Motor neuron (in vitro differentiated cells): ENCODE results near the gene ADAMTS9. TPM values are rescaled to one million over a fixed set of nuclear protein-coding genes. Genes with fewer than 3 reads are reported as not detected.
"Not testable (repeated sequence)": the region's sequence is repeated elsewhere in the genome, so short reads cannot be mapped to it uniquely, and the experiment has no call there.

Experiments used
- ATAC-seq, 8 experiments: fragments of 200-7000 bp; cut with Tn5 transposase; replicated peaks in 6 of 8; 2 replicates each; pipeline ENCODE4 v1.8.0; 2021; ENCODE audit warnings: mild to moderate bottlenecking in 8 of 8, moderate library complexity in 8 of 8
- H3K27ac ChIP-seq, 2 donors: fragments of 250-450 bp; sonication (Bioruptor Pico); 2 replicates each; pipeline ENCODE4 v1.9.0; 2021; ENCODE audit warnings: antibody characterized with exemption in 2 of 2, mild to moderate bottlenecking in 2 of 2, moderate library complexity in 1 of 2
- H3K4me1 ChIP-seq, 2 donors: fragments of 250-450 bp; sonication (Bioruptor Pico); replicated peaks in 1 of 2; 2 replicates each; pipeline ENCODE4 v1.6.1; 2021; ENCODE audit warnings: antibody characterized with exemption in 2 of 2, mild to moderate bottlenecking in 2 of 2, moderate library complexity in 1 of 2
- H3K4me3 ChIP-seq, 5 donors: fragments of 250-450 bp; sonication (Bioruptor Pico); 2 replicates each; pipeline ENCODE4 v1.9.0; 2021; ENCODE audit warnings: antibody characterized with exemption in 5 of 5, mild to moderate bottlenecking in 5 of 5, moderate library complexity in 4 of 5
- WGBS, 10 experiments: fragments of 450-650 bp; shearing (Covaris generic); methylation state at CpG; one replicate each; pipeline ENCODE4 v1.0.0; 2022; 5-methylcytosine and 5-hydroxymethylcytosine counted together
- in situ Hi-C, 9 experiments: fragments of 400-800 bp; cut with MboI; loops; one replicate each; pipeline ENCODE4 v1.15.0; 2021; ENCODE audit warnings: low sequenced_read_pairs in 9 of 9, low pct_unique_long_range_greater_than_20kb in 2 of 9; ENCODE audit not compliant: unreplicated experiment in 9 of 9
- total RNA-seq, 8 experiments: library from RNA; unstranded; fragments of 300-600 nt; gene quantifications; 2 replicates each; pipeline versions ENCODE4 v1.2.3 to v1.2.4, GENCODE V29; 2022

The ADAMTS9 gene
- total RNA-seq, 8 experiments from 2014 or later, result 7.6 to 70.6 (median 10.7) TPM

DNA sequence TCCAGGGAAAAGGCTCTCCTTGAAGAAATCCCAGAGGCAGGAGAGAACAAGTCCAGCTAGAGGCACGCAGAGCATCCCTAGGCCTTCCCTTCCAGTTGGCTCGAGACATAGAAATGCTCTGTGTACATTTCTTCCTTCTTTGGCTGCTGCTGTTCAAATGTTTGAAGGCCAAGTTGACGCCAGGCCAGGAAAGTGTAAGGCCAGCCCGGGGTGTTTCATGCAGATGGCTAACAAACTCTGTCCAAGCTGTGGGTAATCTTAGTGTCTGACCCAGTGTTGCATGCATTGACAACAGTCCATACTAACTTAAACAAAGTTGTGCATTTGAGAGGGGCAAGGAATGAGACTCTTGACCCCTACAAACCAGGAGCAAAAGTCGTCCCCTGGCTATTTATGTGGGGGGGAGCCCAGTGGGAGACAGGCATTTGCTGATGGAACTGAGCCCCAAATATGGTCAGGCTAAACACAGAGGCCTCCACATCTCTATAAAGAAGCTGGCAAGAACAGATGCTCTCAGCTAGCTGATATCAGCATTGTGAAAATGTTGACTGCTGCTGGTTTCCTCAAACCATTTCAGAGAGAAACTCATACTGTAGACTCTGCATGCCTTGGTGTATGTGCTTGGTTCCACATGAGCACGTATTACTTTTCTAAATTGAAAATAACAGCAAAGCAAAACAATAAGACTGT is 139.5 kb downstream of the ADAMTS9 start:
- in situ Hi-C loops, result loop anchor here in 6 of 9 experiments (25.0 kb wide), 5 partner anchors 689 to 1639 kb away; no protein-coding TSS in a partner anchor
- 0 to 100% (median 68%) methylated on average over 1 to 4 of the region's 6 CpGs for WGBS, 10 experiments
- no peak overlapping the region for H3K27ac ChIP-seq
- ATAC-seq, result peak in 1 of 8 experiments; percentile 91
- no peak overlapping the region for H3K4me3 ChIP-seq
- peaks cover 8 to 10% of the 10 kb centered on the region in 2 donors for H3K4me1 ChIP-seq

- in situ Hi-C loops, result loop anchor here in 6 of 9 experiments (25.0 kb wide), 5 partner anchors 690 to 1640 kb away; no protein-coding TSS in a partner anchor
- ATAC-seq, result peak in 4 of 8 experiments; percentile 55 to 88 (median 82)
- H3K4me3 ChIP-seq, result no peak overlapping the region
- WGBS, 10 experiments, result 0 to 90% (median 41%) methylated on average over 1 to 4 of the region's 8 CpGs; no CpG with 5 or more reads in 4 of the 10 experiments
- H3K4me1 ChIP-seq, result peaks cover 8 to 10% of the 10 kb centered on the region in 2 donors
- H3K27ac ChIP-seq, result peak overlapping the region in 1 of 2 donors; percentile 47
Observed at GRCh38 chr3:64546856-64547255, 140.9 kb downstream of the ADAMTS9 start.

DNA sequence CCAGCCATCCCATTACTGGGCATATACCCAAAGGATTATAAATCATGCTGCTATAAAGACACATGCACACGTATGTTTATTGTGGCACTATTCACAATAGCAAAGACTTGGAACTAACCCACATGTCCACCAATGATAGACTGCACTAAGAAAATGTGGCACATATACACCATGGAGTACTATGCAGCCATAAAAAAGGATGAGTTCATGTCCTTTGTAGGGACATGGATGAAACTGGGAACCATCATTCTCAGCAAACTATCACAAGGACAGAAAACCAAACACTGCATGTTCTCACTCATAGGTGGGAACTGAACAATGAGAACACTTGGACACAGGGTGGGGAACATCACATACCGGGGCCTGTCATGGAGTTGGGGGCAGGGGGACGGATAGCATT is 142.6 kb downstream of the ADAMTS9 start:
- not testable (repeated sequence) for ATAC-seq, H3K27ac ChIP-seq, H3K4me3 ChIP-seq
- H3K4me1 ChIP-seq, result peaks cover 17 to 18% of the 10 kb centered on the region in 2 donors
- WGBS, 10 experiments, result 90 to 100% methylated on average over 2 of the region's 3 CpGs; no CpG with 5 or more reads in 8 of the 10 experiments
- in situ Hi-C loops, result loop anchor here in 6 of 9 experiments (25.0 kb wide), 5 partner anchors 692 to 1642 kb away; no protein-coding TSS in a partner anchor

DNA sequence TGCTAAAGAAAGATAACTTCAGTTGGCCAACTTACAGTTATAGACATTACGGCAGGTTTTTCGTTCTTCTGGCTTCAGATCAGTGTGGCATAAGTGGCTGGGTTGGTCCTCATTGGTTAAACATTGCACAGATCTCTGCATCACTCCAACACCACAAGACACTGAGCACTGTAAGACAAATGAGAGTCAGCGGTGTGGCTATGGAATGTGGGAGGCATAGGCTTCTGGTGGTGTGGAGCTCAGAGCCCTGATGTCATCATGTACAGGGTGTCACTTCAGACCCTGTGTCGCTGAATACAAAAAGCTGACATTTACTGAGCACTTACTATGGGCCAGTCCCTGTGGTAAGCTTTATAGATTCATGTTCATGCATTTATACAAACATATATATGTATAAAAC is 146.0 kb downstream of the ADAMTS9 start:
- WGBS, 10 experiments, result 87 to 100% (median 100%) methylated on average over 1 to 4 of the region's 4 CpGs; no CpG with 5 or more reads in 5 of the 10 experiments
- no peak overlapping the region for H3K27ac ChIP-seq
- peaks cover 11 to 20% of the 10 kb centered on the region in 2 donors for H3K4me1 ChIP-seq
- in situ Hi-C loops, result loop anchor here in 6 of 9 experiments (25.0 kb wide), 5 partner anchors 695 to 1645 kb away; no protein-coding TSS in a partner anchor
- no peak overlapping the region for H3K4me3 ChIP-seq
- ATAC-seq, result no peak

DNA sequence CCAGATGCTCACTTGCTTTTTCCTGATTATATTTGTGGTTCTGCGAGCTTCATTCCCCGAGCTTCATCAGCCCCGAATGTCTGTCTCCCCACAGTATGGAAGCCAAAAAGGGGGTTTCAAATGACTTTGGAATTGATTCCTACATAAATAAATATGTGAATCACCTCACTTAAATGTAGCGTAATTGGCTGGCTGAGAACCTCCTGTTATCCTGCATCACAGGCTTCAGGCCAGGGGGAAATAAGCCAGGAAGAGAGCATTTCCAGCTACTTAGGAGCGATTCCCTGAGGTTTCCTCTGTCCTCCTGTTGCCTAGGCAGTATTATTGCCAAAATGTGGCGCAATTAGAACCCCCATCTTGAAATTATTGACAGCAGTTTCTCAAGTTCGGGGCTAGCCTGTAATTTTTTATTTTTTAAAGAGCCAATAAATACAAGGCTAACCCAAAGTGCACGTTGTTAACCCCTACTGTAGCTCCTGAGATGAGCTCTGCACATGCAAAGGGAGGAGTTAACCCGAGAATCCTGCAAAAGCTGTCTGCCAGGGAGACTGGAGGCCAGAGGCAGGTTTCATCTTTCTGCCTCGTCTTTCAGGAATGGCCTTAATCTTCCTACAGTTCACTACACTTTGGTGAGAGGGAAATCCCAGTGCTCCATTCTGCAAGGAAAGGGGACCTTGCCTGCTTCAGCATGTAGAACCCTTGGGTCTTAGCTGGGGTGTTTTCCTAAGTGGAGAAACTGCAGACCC is 148.2 kb downstream of the ADAMTS9 start:
- 0 to 83% (median 72%) methylated on average over 1 to 8 of the region's 10 CpGs; no CpG with 5 or more reads in 1 of the 10 experiments for WGBS, 10 experiments
- peak in 1 of 8 experiments; percentile 21 for ATAC-seq
- in situ Hi-C loops, result loop anchor here in 6 of 9 experiments (25.0 kb wide), 5 partner anchors 698 to 1648 kb away; no protein-coding TSS in a partner anchor
- Histone ChIP-seq H3K4me3 (no peak overlapping the region), H3K27ac (no peak overlapping the region), H3K4me1 (peaks cover 8 to 22% of the 10 kb centered on the region in 2 donors)

- peaks cover 8 to 21% of the 10 kb centered on the region in 2 donors for H3K4me1 ChIP-seq
- in situ Hi-C loops, result loop anchor here in 6 of 9 experiments (25.0 kb wide), 5 partner anchors 701 to 1651 kb away; no protein-coding TSS in a partner anchor
- 80 to 100% (median 100%) methylated on average over 1 to 2 of the region's 2 CpGs; no CpG with 5 or more reads in 3 of the 10 experiments for WGBS, 10 experiments
- H3K27ac ChIP-seq, result no peak overlapping the region
- no peak for ATAC-seq
- H3K4me3 ChIP-seq, result no peak overlapping the region
Observed at GRCh38 chr3:64536166-64536565, 151.6 kb downstream of the ADAMTS9 start.

DNA sequence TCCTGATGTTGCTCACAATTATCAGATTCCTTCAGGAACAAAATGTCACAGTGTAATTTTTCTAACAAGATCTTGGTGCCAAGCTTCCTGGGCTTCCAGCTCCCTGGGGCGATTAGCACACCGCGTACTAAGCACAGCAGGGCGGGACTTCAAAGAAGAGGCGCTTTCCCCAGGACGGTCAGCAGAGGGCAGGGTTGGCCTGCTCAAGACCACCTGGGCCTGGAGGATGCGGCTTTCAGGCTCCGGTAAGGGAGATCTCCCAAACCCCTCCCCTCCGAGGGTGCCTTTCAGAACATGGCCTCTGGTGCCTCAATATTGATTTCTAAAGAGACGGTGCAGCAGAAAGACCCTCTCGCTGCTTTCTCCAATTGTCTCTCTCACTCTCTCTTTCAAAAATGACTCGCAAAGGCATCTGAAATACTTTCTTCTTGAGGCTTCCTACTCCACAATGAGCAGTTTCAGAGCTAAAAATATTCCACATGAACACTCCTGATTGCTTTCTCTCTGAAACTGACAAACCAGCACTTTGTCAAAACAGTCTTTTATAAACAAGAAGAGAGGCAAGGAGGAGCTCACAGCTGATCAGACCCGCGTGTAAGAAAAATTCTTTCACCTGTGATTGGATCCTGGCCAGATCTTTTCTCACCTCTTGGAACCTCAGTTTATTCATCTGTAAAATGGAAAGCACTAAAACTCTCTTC is 154.0 kb downstream of the ADAMTS9 start:
- Histone ChIP-seq H3K27ac (no peak overlapping the region), H3K4me1 (peaks cover 0 to 11% of the 10 kb centered on the region in 2 donors), H3K4me3 (no peak overlapping the region)
- WGBS, 10 experiments, result 7 to 100% (median 23%) methylated on average over 1 to 12 of the region's 14 CpGs; no CpG with 5 or more reads in 2 of the 10 experiments
- ATAC-seq, result peak; percentile 92 to 99 (median 98)
- in situ Hi-C loops, result loop anchor here in 6 of 9 experiments (25.0 kb wide), 5 partner anchors 704 to 1654 kb away; no protein-coding TSS in a partner anchor

DNA sequence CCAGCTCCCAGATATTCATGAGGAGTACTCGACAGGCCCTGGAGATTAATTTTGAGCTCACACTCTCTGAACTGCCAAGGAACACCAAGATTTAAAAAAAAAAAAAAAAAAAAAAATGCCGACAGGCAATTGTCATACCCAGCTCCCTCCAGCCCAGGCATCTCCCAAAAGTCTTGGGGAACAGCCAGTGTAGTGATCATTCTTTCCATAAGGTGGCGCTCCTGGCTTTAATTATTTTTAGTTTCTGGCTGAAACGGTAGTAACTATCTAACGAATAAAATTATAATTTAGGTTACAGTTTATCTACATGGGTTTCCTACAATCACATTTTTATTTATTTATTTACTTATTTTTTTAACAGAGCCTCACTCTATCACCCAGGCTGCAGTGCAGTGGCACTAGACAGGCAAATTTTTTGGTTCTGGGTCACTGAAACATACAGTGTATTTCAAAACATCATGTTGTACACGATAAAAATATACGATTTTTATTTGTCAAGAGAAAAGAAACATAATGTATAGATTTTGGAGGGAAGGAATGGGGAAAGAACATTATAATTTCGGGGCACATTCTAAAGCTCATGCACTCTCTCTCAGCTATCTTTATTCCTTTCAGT is 157.3 kb downstream of the ADAMTS9 start:
- peak in 5 of 8 experiments; percentile 9 to 47 (median 35) for ATAC-seq
- in situ Hi-C loops, result loop anchor here in 6 of 9 experiments (25.0 kb wide), 5 partner anchors 707 to 1657 kb away; no protein-coding TSS in a partner anchor
- H3K4me1 ChIP-seq, result peaks cover 0 to 2% of the 10 kb centered on the region in 2 donors
- no peak overlapping the region for H3K27ac ChIP-seq
- H3K4me3 ChIP-seq, result no peak overlapping the region
- 0 to 50% (median 21%) methylated on average over 2 to 7 of the region's 8 CpGs for WGBS, 10 experiments

DNA sequence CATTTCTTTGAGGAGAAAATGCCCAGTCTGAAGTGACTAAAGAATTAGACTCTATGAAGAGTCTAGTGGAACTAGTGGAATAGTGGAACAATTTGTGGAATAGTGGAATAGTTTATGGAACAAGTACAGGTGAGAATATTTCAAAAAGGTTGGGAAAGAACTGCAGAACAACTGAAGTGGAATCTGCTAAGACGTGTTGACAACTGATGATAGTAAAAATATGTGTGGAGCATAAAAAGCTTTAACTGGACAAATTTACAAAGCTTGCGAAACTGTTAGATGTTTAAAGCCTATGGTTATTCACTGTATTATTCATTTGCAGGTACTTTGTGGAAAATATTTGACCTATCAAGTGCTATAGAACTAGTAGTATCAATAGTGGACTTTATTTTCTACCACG is 164.5 kb downstream of the ADAMTS9 start:
- no peak overlapping the region for H3K4me3 ChIP-seq
- WGBS, 10 experiments, result 40 to 100% (median 63%) methylated on average over 1 to 3 of the region's 3 CpGs; no CpG with 5 or more reads in 3 of the 10 experiments

GRCh38 chr3:64520334-64520733 is 167.5 kb downstream of the ADAMTS9 start:
- no peak overlapping the region for H3K27ac ChIP-seq
- no peaks in the 10 kb centered on the region for H3K4me1 ChIP-seq
- in situ Hi-C loops, result no loop called here
- 39 to 100% (median 90%) methylated on average over 1 to 3 of the region's 3 CpGs for WGBS, 10 experiments
- H3K4me3 ChIP-seq, result no peak overlapping the region
- no peak for ATAC-seq

More for the DNA sequence above, 164.5 kb downstream of the ADAMTS9 start:
- no peak for ATAC-seq
- Histone ChIP-seq H3K27ac (no peak overlapping the region), H3K4me1 (no peaks in the 10 kb centered on the region)
- in situ Hi-C loops, result no loop called here

DNA sequence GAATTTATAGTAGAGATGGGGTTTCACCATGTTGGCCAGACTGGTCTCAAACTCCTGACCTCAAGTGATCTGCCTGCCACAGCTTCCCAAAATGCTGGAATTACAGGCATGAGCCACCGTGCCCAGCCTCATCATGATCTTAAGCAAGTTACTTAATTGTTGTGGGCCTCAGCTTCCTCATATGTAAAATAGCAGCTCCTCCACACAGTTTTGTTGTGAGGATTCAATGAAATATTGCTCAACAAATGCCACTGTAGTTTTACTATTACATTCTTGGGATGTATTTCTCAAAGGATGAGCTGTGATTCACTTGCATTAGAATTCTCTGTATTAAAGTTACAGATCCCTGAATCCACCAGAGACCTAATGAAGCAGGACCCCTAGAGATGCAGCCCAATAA is 168.8 kb downstream of the ADAMTS9 start:
- Histone ChIP-seq H3K4me1 (no peaks in the 10 kb centered on the region), H3K4me3 (no peak overlapping the region), H3K27ac (no peak overlapping the region)
- in situ Hi-C loops, result no loop called here
- ATAC-seq, result peak in 2 of 8 experiments; percentile 58 to 66
- 50 to 60% methylated on average over 1 of the region's 1 CpG; no CpG with 5 or more reads in 8 of the 10 experiments for WGBS, 10 experiments

- WGBS, 10 experiments, result 56 to 100% (median 97%) methylated on average over 1 to 5 of the region's 6 CpGs; no CpG with 5 or more reads in 1 of the 10 experiments
- no peak overlapping the region for H3K4me3 ChIP-seq
- H3K27ac ChIP-seq, result no peak overlapping the region
- ATAC-seq, result peak in 2 of 8 experiments; percentile 48 to 63
- in situ Hi-C loops, result no loop called here
- H3K4me1 ChIP-seq, result no peaks in the 10 kb centered on the region
Observed at GRCh38 chr3:64518496-64518895, 169.3 kb downstream of the ADAMTS9 start.
